ENCODE measurements around the gene ANP32E. TPM values are rescaled to one million over a fixed set of nuclear protein-coding genes. Genes with fewer than 3 reads are reported as not detected.
"Not testable (repeated sequence)": the region's sequence is repeated elsewhere in the genome, so short reads cannot be mapped to it uniquely, and the experiment has no call there.

Gene ANP32E
- total RNA-seq, 1 donor from 2014 or later: 16.8 TPM

DNA sequence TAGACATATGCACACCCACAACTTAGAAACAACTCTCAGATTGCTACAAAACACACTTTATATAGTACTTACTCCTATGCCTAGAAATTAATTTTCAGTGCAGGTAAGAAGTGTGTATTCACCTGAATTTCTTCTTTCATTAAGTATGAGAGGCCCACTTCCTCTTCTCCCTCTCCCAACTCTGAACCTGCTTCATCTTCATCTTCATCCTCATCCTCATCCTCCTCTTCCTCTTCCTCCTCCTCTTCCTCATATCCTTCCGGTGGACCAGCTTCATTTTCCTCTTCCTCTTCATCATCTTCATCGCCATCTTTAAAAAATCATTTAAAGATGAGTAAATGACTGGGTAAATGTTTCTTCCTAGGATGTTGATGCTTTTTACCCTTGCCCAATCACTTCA is 9.4 kb downstream of the ANP32E start:
- Histone ChIP-seq H3K36me3 (ENCODE audit: control insufficient read depth, insufficient read depth, low read length) (peaks cover 1% of the 10 kb centered on the region), H3K4me3 (ENCODE audit: low read depth, low read length) (no peak overlapping the region), H3K27me3 (ENCODE audit: control insufficient read depth, insufficient read depth, low read length) (no peaks in the 10 kb centered on the region)
- TF ChIP-seq, protein P1, sequence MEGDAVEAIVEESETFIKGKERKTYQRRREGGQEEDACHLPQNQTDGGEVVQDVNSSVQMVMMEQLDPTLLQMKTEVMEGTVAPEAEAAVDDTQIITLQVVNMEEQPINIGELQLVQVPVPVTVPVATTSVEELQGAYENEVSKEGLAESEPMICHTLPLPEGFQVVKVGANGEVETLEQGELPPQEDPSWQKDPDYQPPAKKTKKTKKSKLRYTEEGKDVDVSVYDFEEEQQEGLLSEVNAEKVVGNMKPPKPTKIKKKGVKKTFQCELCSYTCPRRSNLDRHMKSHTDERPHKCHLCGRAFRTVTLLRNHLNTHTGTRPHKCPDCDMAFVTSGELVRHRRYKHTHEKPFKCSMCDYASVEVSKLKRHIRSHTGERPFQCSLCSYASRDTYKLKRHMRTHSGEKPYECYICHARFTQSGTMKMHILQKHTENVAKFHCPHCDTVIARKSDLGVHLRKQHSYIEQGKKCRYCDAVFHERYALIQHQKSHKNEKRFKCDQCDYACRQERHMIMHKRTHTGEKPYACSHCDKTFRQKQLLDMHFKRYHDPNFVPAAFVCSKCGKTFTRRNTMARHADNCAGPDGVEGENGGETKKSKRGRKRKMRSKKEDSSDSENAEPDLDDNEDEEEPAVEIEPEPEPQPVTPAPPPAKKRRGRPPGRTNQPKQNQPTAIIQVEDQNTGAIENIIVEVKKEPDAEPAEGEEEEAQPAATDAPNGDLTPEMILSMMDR (IDR thresholded peaks at IDR 0.05; ENCODE audit: insufficient read depth, low read length, poor library complexity, severe bottlenecking): no peak
- no peak for DNase-seq (ENCODE audit: low read depth)

DNA sequence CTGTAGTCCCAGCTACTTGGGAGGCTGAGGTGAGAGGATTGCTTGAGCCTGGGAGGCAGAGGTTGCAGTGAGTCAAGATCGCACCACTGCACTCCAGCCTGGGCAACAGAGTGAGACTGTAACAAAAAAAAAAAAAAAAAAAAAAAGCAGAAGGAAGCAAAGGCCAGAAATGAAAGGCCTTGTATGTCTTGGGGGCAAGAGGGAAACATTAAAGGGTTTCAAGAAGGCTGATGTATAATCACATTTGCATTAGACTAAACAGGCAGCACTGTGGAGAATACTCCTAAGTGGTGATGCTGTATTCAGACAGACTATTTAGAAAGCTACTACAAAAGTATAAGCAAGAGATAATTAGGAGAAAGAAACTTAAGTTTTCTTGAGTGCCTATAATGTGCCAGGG is 10.4 kb downstream of the ANP32E start:
- Histone ChIP-seq H3K27me3 (ENCODE audit: control insufficient read depth, insufficient read depth, low read length) (no peaks in the 10 kb centered on the region), H3K36me3 (ENCODE audit: control insufficient read depth, insufficient read depth, low read length) (peaks cover 1% of the 10 kb centered on the region), H3K4me3 (ENCODE audit: low read depth, low read length) (no peak overlapping the region)
- no peak for DNase-seq (ENCODE audit: low read depth)
- TF ChIP-seq, protein P1 (IDR thresholded peaks at IDR 0.05; ENCODE audit: insufficient read depth, low read length, poor library complexity, severe bottlenecking): no peak

DNA sequence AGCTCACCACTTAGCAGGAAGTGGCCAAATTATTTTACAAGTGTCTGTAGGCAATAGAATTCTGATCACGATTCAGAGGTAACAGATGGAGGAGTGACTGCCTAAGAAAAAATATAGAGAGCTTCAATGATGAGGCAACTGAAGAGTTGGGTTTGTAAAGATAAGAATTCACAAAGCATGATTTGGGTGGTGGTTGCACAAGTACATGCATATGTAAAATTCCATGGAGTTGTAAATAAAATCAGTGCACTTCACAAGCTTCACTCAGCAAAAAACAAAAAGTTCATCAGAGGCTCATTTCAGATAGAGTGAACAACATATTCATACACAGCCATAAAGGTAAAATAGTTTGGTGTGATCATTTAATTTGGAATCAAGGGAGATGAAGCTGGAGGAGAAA is 10.9 kb downstream of the ANP32E start:
- Histone ChIP-seq H3K36me3 (ENCODE audit: control insufficient read depth, insufficient read depth, low read length) (peaks cover 1% of the 10 kb centered on the region), H3K27me3 (ENCODE audit: control insufficient read depth, insufficient read depth, low read length) (no peaks in the 10 kb centered on the region), H3K4me3 (ENCODE audit: low read depth, low read length) (no peak overlapping the region)
- TF ChIP-seq, protein P1 (IDR thresholded peaks at IDR 0.05; ENCODE audit: insufficient read depth, low read length, poor library complexity, severe bottlenecking): no peak
- DNase-seq (ENCODE audit: low read depth): no peak

DNA sequence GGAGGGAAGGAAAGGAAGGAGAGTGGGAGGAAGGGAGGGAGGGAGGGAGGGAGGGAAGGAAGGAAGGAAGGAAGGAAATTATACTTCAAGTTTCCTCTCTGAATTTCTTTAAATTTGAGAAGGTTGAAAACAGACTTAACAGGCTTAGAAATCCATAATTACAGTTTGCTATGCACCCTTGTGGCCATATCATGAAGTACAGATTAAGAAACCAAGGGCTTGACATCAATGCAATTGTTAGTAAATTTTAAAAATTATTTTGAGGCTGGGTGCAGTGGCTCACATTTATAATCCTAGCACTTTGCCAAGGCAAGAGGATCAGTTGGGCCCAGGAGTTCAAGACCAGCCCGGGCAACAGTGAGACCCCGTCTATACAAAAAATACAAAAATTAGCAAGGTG is 14.4 kb downstream of the ANP32E start:
- H3K27me3 ChIP-seq (ENCODE audit: control insufficient read depth, insufficient read depth, low read length): no peaks in the 10 kb centered on the region
- no peaks in the 10 kb centered on the region for H3K36me3 ChIP-seq (ENCODE audit: control insufficient read depth, insufficient read depth, low read length)
- no peak overlapping the region for H3K4me3 ChIP-seq (ENCODE audit: low read depth, low read length)
- no peak for DNase-seq (ENCODE audit: low read depth)
- TF ChIP-seq, protein P1 (IDR thresholded peaks at IDR 0.05; ENCODE audit: insufficient read depth, low read length, poor library complexity, severe bottlenecking): peak; percentile 36

DNA sequence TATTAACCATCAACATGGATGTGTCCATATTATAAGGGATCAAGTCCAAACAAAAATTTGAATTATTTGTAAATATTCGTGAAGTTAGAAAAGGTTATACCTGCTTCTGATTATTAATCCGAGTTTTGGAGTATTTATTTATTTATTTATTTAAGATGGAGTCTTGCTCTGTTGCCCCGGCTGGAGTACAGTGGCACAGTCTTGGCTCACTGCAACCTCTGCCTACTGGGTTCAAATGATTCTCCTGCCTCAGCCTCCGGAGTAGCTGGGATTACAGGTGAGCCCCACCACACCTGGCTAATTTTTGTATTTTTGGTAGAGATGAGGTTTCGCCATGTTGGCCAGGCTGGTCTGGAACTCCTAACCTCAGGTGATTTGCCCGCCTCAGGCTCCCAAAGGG is 20.1 kb downstream of the ANP32E start:
- not testable (repeated sequence) for H3K36me3 ChIP-seq (ENCODE audit: control insufficient read depth, insufficient read depth, low read length); H3K27me3 ChIP-seq (ENCODE audit: control insufficient read depth, insufficient read depth, low read length); H3K4me3 ChIP-seq (ENCODE audit: low read depth, low read length); DNase-seq (ENCODE audit: low read depth)

DNA sequence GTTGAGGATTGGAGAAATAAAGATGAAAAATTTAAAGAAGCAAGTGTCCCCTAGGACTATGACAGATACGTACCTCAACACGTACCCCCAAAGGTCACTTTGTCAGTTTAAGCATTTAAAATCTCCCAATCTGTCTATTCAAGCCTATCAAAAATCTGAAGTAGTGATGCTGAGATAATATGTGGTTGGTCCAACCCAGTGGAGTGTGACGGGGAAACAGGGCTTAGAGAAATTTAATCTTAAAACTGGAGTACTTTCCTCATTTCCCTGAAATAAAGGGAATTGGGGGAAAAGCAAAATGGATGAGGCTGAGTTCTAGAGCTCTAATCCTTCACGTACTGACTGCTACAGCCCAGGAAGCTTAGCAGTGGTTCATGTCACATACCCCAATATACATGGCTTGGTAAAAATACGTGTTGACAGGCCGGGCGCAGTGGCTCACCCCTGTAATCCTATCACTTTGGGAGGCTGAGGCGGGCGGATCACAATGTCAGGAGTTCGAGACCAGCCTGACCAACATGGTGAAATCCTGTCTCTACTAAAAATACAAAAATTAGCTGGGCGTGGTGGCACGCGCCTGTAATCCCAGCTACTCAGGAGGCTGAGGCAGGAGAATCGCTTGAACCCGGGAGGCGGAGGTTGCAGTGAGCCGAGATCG is 21.7 kb downstream of the ANP32E start:
- H3K36me3 ChIP-seq (ENCODE audit: control insufficient read depth, insufficient read depth, low read length); DNase-seq (ENCODE audit: low read depth); H3K27me3 ChIP-seq (ENCODE audit: control insufficient read depth, insufficient read depth, low read length): not testable (repeated sequence)
- H3K4me3 ChIP-seq (ENCODE audit: low read depth, low read length): peak overlapping the region; percentile 36

Measured in kidney epithelial cell (primary cell).